Measurements from ENCODE around the gene NUP155. TPM values are rescaled to one million over a fixed set of nuclear protein-coding genes. Genes with fewer than 3 reads are reported as not detected.

The NUP155 gene
- total RNA-seq: 25.0 and 31.3 TPM in 2 replicates

DNA sequence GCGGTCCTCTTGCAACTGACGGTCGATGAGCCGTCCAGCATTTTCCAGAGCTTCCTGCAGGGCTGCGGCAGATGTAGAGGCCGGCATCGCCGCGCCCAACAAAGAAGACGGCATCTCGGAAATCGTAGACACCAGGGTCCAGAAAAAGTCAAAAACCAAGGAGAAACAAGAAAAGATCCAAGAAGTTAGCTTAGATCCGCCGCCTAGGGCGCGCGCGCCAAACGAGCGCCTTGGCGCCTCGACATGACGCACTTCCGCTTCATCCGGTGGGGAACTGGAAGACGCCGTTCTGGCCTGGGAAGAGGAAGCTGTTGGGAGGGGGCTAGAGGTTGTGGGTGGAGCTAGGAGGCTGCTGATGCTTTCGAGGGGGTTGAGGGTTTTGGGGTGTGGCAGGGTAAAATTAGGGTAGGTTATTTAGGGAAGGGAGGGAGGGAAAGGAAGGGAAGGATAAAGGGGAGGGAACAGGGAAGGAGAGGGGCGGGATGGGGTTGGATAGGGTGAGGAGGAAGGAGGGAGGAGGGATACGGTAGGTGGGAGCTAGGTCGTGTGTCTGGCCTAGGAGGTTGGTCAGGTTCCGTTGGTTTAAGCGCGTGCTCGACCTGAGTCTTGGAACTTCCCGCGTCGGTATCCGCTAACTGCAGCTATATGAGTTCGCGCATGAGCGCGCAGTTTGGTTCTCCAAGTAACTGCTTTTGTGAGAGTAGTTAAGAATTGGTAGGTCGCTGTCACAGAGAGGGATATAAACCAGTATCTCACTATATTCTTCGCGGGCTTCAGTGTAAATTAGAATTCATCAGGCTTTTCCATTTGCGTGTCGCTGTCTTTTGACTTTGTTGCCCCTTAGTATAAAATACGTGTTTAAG lies at the start of gene NUP155:
NUP155 (minus strand) TSS at position 243 of the 863 bp plus-strand sequence; CDS start at position 114, 129 bp downstream.

GRCh38 chr5:37379100-37379628 lies 8.3 kb upstream of the NUP155 start, which contains the start of gene WDR70:
TSS of gene WDR70 (plus strand) at chr5:37379318. CDS start at chr5:37379368, 50 bp downstream.

DNA sequence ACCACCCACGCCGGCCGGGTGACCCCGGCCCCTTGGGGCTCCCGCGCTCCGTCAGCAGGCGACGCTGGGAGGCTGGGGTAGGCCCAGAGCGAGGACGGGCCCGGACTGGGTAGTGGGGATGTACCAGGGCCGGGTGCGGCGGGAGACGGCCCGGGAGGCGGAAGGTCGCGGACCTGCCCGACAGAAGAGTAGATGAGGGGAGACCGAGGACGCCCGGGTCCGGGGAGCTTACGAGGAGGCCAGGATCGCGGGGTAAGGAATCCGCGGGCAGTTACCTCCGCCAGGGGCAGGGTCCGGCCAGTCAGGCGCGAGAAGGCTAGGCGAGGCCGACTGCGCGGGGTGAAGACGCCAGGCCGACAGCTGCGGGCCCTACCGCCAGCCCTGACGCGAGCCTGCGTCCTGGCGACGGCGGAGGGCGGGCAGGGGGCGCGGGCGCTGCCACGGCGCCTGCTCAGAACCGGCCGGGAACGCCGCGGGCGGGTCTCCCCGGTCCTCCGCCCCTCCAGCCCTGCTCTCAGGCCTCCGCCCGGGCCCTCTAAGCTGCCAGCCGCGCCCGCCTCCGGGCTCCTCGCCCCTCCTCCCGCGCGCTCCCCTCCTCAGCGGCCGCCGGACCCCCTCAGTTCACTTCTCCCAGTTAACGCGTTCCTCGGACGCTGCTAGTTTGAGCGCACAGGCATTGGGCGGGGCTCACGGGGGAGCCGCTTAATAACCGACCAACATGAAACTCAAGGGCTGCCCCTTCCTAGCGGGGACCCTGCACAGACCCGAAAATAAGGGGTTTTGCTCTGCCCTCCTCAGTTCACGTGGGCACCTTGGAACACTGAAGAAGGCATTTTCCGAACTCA lies 121.7 kb downstream of the NUP155 start, which contains the start of gene CPLANE1:
CPLANE1 (minus strand) TSS at position 407 of the 845 bp plus-strand sequence. CDS start 1,678 bp downstream, outside the sequence.

Other genes with a start within 250 kb of the NUP155 start
- 4.7 and 7.6 TPM in 2 replicates for gene CPLANE1, start 121.7 kb downstream of the NUP155 start, total RNA-seq
- 17.6 and 27.3 TPM in 2 replicates for gene WDR70, start 8.2 kb upstream of the NUP155 start, total RNA-seq

All from hair follicular keratinocyte (primary cell).